ENCODE measurements around the gene TRIM8. TPM values are rescaled to one million over a fixed set of nuclear protein-coding genes. Genes with fewer than 3 reads are reported as not detected.

Gene TRIM8
- total RNA-seq, 2 donors from 2014 or later = 27.7 to 32.7 TPM

DNA sequence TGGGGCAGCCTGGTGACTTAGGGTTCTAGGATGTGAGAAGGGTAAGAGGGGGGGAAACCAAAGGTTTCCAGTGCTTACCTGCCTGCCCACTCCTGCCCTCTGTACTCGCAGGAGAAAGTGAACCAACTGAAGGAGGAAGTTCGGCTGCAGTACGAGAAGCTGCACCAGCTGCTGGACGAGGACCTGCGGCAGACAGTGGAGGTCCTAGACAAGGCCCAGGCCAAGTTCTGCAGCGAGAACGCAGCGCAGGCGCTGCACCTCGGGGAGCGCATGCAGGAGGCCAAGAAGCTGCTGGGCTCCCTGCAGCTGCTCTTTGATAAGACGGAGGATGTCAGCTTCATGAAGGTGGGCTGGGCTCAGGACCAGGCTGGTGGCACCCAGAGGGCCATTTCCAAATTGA is 10.7 kb downstream of the TRIM8 start:
- Histone ChIP-seq H3K4me3 (ENCODE audit: low read length) (no peak overlapping the region), H3K4me1 (ENCODE audit: control insufficient read depth, insufficient read depth, low read length) (peaks cover 2% of the 10 kb centered on the region), H3K27ac (ENCODE audit: low read depth, low read length) (no peak overlapping the region), H3K9ac (ENCODE audit: extremely low read depth, low read length, poor library complexity, severe bottlenecking) (no peak overlapping the region), H3K36me3 (ENCODE audit: control insufficient read depth, insufficient read depth, low read length) (peaks cover 27% of the 10 kb centered on the region), H3K27me3 (ENCODE audit: control insufficient read depth, insufficient read depth, low read length, poor library complexity, severe bottlenecking) (no peaks in the 10 kb centered on the region), H3K9me3 (ENCODE audit: control insufficient read depth, low read length) (no peaks in the 10 kb centered on the region)
- H3K27me3 Mint-ChIP-seq (ENCODE audit: insufficient read depth) = no peaks in the 10 kb centered on the region
- 95 to 96% methylated on average over 11 to 12 of the region's 12 CpGs for WGBS, 2 experiments (ENCODE audit: insufficient coverage in 1 of 2, insufficient read length in 1 of 2)
- H3K36me3 Mint-ChIP-seq (ENCODE audit: low read depth) = peaks cover 38% of the 10 kb centered on the region
- H3K4me3 Mint-ChIP-seq = no peak overlapping the region
- H3K27ac Mint-ChIP-seq = no peak overlapping the region
- peaks cover 3% of the 10 kb centered on the region for H3K4me1 Mint-ChIP-seq
- no peak for DNase-seq
- no peaks in the 10 kb centered on the region for H3K9me3 Mint-ChIP-seq
- TF ChIP-seq, protein P1, sequence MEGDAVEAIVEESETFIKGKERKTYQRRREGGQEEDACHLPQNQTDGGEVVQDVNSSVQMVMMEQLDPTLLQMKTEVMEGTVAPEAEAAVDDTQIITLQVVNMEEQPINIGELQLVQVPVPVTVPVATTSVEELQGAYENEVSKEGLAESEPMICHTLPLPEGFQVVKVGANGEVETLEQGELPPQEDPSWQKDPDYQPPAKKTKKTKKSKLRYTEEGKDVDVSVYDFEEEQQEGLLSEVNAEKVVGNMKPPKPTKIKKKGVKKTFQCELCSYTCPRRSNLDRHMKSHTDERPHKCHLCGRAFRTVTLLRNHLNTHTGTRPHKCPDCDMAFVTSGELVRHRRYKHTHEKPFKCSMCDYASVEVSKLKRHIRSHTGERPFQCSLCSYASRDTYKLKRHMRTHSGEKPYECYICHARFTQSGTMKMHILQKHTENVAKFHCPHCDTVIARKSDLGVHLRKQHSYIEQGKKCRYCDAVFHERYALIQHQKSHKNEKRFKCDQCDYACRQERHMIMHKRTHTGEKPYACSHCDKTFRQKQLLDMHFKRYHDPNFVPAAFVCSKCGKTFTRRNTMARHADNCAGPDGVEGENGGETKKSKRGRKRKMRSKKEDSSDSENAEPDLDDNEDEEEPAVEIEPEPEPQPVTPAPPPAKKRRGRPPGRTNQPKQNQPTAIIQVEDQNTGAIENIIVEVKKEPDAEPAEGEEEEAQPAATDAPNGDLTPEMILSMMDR (conservative IDR thresholded peaks at IDR 0.05) = no peak

DNA sequence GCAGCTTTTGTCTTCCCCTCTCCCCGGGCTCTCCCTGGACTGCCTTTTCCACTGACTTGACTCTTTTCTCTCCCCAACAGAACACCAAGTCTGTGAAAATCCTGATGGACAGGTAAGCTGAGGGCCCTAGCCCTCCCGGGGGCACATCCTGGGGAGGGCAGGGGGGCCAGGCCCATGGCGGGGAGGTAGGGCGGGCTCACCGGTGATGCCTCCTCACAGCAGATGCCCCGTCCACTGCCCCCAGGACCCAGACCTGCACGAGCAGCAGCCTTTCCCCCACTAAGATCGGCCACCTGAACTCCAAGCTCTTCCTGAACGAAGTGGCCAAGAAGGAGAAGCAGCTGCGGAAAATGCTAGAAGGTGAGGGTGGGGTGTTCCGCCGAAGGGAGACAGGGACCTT is 11.7 kb downstream of the TRIM8 start:
- H3K4me3 ChIP-seq (ENCODE audit: low read length) = no peak overlapping the region
- H3K9ac ChIP-seq (ENCODE audit: extremely low read depth, low read length, poor library complexity, severe bottlenecking) = no peak overlapping the region
- no peaks in the 10 kb centered on the region for H3K4me1 ChIP-seq (ENCODE audit: control insufficient read depth, insufficient read depth, low read length)
- TF ChIP-seq, protein P1 (conservative IDR thresholded peaks at IDR 0.05) = no peak
- Mint-ChIP-seq H3K4me1 (no peaks in the 10 kb centered on the region), H3K36me3 (ENCODE audit: low read depth) (peaks cover 38% of the 10 kb centered on the region), H3K9me3 (no peaks in the 10 kb centered on the region), H3K27me3 (ENCODE audit: insufficient read depth) (no peaks in the 10 kb centered on the region), H3K4me3 (no peak overlapping the region), H3K27ac (no peak overlapping the region)
- no peak for DNase-seq
- peaks cover 27% of the 10 kb centered on the region for H3K36me3 ChIP-seq (ENCODE audit: control insufficient read depth, insufficient read depth, low read length)
- H3K9me3 ChIP-seq (ENCODE audit: control insufficient read depth, low read length) = no peaks in the 10 kb centered on the region
- no peak overlapping the region for H3K27ac ChIP-seq (ENCODE audit: low read depth, low read length)
- WGBS, 2 experiments (ENCODE audit: insufficient coverage in 1 of 2, insufficient read length in 1 of 2) = 80 to 93% methylated on average over 1 to 12 of the region's 12 CpGs
- no peaks in the 10 kb centered on the region for H3K27me3 ChIP-seq (ENCODE audit: control insufficient read depth, insufficient read depth, low read length, poor library complexity, severe bottlenecking)

DNA sequence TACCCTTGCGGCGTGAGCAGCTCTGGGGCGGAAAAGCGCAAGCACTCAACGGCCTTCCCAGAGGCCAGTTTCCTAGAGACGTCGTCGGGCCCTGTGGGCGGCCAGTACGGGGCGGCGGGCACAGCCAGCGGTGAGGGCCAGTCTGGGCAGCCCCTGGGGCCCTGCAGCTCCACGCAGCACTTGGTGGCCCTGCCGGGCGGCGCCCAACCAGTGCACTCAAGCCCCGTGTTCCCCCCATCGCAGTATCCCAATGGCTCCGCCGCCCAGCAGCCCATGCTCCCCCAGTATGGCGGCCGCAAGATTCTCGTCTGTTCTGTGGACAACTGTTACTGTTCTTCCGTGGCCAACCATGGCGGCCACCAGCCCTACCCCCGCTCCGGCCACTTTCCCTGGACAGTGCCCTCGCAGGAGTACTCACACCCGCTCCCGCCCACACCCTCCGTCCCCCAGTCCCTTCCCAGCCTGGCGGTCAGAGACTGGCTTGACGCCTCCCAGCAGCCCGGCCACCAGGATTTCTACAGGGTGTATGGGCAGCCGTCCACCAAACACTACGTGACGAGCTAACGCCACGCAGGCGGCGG is 12.6 kb downstream of the TRIM8 start:
- H3K9me3 ChIP-seq (ENCODE audit: control insufficient read depth, low read length) = no peaks in the 10 kb centered on the region
- H3K27ac Mint-ChIP-seq = no peak overlapping the region
- no peak overlapping the region for H3K9ac ChIP-seq (ENCODE audit: extremely low read depth, low read length, poor library complexity, severe bottlenecking)
- peaks cover 27% of the 10 kb centered on the region for H3K36me3 ChIP-seq (ENCODE audit: control insufficient read depth, insufficient read depth, low read length)
- H3K4me3 ChIP-seq (ENCODE audit: low read length) = no peak overlapping the region
- H3K4me3 Mint-ChIP-seq = no peak overlapping the region
- 93 to 95% methylated on average over 20 to 42 of the region's 42 CpGs for WGBS, 2 experiments (ENCODE audit: insufficient coverage in 1 of 2, insufficient read length in 1 of 2)
- H3K9me3 Mint-ChIP-seq = no peaks in the 10 kb centered on the region
- no peaks in the 10 kb centered on the region for H3K4me1 Mint-ChIP-seq
- TF ChIP-seq, protein P1 (conservative IDR thresholded peaks at IDR 0.05) = no peak
- DNase-seq = no peak
- H3K36me3 Mint-ChIP-seq (ENCODE audit: low read depth) = peaks cover 38% of the 10 kb centered on the region
- H3K27ac ChIP-seq (ENCODE audit: low read depth, low read length) = no peak overlapping the region
- H3K27me3 ChIP-seq (ENCODE audit: control insufficient read depth, insufficient read depth, low read length, poor library complexity, severe bottlenecking) = no peaks in the 10 kb centered on the region
- no peaks in the 10 kb centered on the region for H3K4me1 ChIP-seq (ENCODE audit: control insufficient read depth, insufficient read depth, low read length)
- H3K27me3 Mint-ChIP-seq (ENCODE audit: insufficient read depth) = no peaks in the 10 kb centered on the region

Data from endodermal cell (in vitro differentiated cells).